K562 (cell line): ENCODE data around the gene DAGLA. TPM values are rescaled to one million over a fixed set of nuclear protein-coding genes. Genes with fewer than 3 reads are reported as not detected.
A peak's percentile ranks its signal among the peaks of the same experiment; 100 is the strongest.

Experiments used
- ARNT ChIP-seq, 2 experiments: fragments of 450-650 bp; IDR thresholded peaks; 2 replicates each; pipeline ENCODE4 v1.6.1; 2016; ENCODE audit warnings: mild to moderate bottlenecking in 1 of 2
- BCOR ChIP-seq: fragments of 450-650 bp; IDR thresholded peaks from 2 replicates; pipeline ENCODE4 v1.6.1; 2016
- CBFB ChIP-seq: sonication (generic); formaldehyde crosslinking; IDR thresholded peaks from 2 replicates; pipeline ENCODE4 v1.4.0; 2020; ENCODE audit warnings: mild to moderate bottlenecking, missing genetic modification reagents
- CREB5 ChIP-seq: fragments of 250-450 bp; sonication (Bioruptor Pico); IDR thresholded peaks from 2 replicates; pipeline ENCODE4 v1.5.0; 2020; ENCODE audit warnings: mild to moderate bottlenecking
- DLX4 ChIP-seq: fragments of 250-450 bp; sonication (Bioruptor Pico); IDR thresholded peaks from 2 replicates; pipeline ENCODE4 v1.6.1; 2021; ENCODE audit warnings: mild to moderate bottlenecking
- MXD1 ChIP-seq: fragments of 250-450 bp; sonication (Bioruptor Pico); IDR thresholded peaks from 2 replicates; pipeline ENCODE4 v1.8.0; 2021; ENCODE audit warnings: borderline replicate concordance, mild to moderate bottlenecking, moderate library complexity; ENCODE audit not compliant: poor library complexity, severe bottlenecking
- PATZ1 ChIP-seq: fragments of 250-450 bp; sonication (Bioruptor Pico); IDR thresholded peaks from 2 replicates; pipeline ENCODE4 v1.5.0; 2020; ENCODE audit warnings: mild to moderate bottlenecking, borderline replicate concordance
- PREB ChIP-seq: sonication (generic); formaldehyde crosslinking; IDR thresholded peaks from 2 replicates; pipeline ENCODE4 v1.8.1; 2023; ENCODE audit warnings: mild to moderate bottlenecking, missing genetic modification reagents
- RNF2 ChIP-seq: sonication (generic); IDR thresholded peaks from 2 replicates; pipeline ENCODE4 v1.6.1; 2016
- SMARCB1 ChIP-seq: IDR thresholded peaks from 2 replicates; pipeline ENCODE4 v1.6.1; 2011; ENCODE audit warnings: improper control_type of control experiment, low read depth; ENCODE audit not compliant: insufficient read length
- SMARCE1 ChIP-seq: fragments of 450-650 bp; IDR thresholded peaks from 2 replicates; pipeline ENCODE4 v1.7.1; 2016; ENCODE audit warnings: mild to moderate bottlenecking
- XRCC4 ChIP-seq: IDR thresholded peaks from one replicate; pipeline ENCODE4 v1.6.1; 2011; ENCODE audit not compliant: insufficient read depth, insufficient read length; ENCODE audit errors: extremely low read depth
- YY1 ChIP-seq, 3 experiments: IDR thresholded peaks; 2 replicates each; pipeline ENCODE4 v1.6.1; 2011; ENCODE audit warnings: low read length in 2 of 3, mild to moderate bottlenecking in 2 of 3, moderate library complexity in 2 of 3, borderline replicate concordance in 1 of 3, control low read depth in 1 of 3, low read depth in 1 of 3; ENCODE audit not compliant: insufficient read depth in 3 of 3, insufficient replicate concordance in 2 of 3, control insufficient read depth in 1 of 3, insufficient read length in 1 of 3; ENCODE audit errors: extremely low read depth in 1 of 3
- ZBTB7A ChIP-seq: IDR thresholded peaks from 2 replicates; pipeline ENCODE4 v1.6.1; 2011; ENCODE audit warnings: low read depth, mild to moderate bottlenecking, low read length, moderate library complexity, borderline replicate concordance; ENCODE audit not compliant: control insufficient read depth
- ZNF197 ChIP-seq: fragments of 200-800 bp; sonication (Bioruptor generic); IDR thresholded peaks from 2 replicates; pipeline ENCODE4 v1.6.1; 2016; ENCODE audit warnings: low read depth, missing genetic modification characterization, missing compliant biosample characterization
- ZNF398 ChIP-seq: fragments of 250-450 bp; sonication (Bioruptor Pico); IDR thresholded peaks from 2 replicates; pipeline ENCODE4 v1.8.0; 2021; ENCODE audit warnings: moderate library complexity, mild to moderate bottlenecking, inconsistent platforms
- ZNF695 ChIP-seq: fragments of 450-650 bp; formaldehyde crosslinking; IDR thresholded peaks from 2 replicates; pipeline ENCODE4 v1.4.0; 2020; ENCODE audit warnings: mild to moderate bottlenecking, moderate library complexity
- ZNF696 ChIP-seq: fragments of 250-450 bp; sonication (Bioruptor Pico); conservative IDR thresholded peaks from 2 replicates; pipeline ENCODE4 v1.4.0; 2020; ENCODE audit warnings: mild to moderate bottlenecking, moderate library complexity
- ZNF764 ChIP-seq: fragments of 250-450 bp; sonication (Bioruptor Pico); IDR thresholded peaks from 2 replicates; pipeline ENCODE4 v1.4.0; 2020; ENCODE audit warnings: low read depth, mild to moderate bottlenecking, moderate library complexity
- polyA plus RNA-seq, 8 experiments: library from polyadenylated mRNA; depleted of rRNA in 4 of 8; stranded (reverse) in 5 of 8; unstranded in 3 of 8; fragments of >200 nt; fragmentation: Nextera tagmentation in 2 of 8; fragmentation: Illumina TruSeq in 1 of 8; extraction: Ambion mirVana in 2 of 8; extraction: Trizol in 1 of 8; gene quantifications; 2 replicates each; pipeline versions ENCODE4 v1.2.1 to v1.2.3, GENCODE V29; 2011 to 2014; ENCODE audit warnings: inconsistent platforms in 1 of 8, missing spikeins in 1 of 8
- total RNA-seq, 7 experiments: library from RNA; depleted of rRNA in 6 of 7; stranded (reverse); fragments of >200 nt in 6 of 7; fragmentation: Illumina TruSeq in 2 of 7; extraction: Trizol in 2 of 7; gene quantifications; 2 replicates each; pipeline versions ENCODE4 v1.2.1 to v1.2.3, GENCODE V29; 2011 to 2021; ENCODE audit warnings: low replicate concordance in 1 of 7

The DAGLA gene
- total and polyA plus RNA-seq, 9 of the 15 experiments (the other 6 are each of a cell fraction or from before 2014, with no cell fraction given), result 0.03 to 0.16 (median 0.04) TPM; not detected in 4

- no peak for TF ChIP-seq RNF2
- no peak for TF ChIP-seq SMARCE1
- no peak for TF ChIP-seq PREB (CRISPR knock-in tag)
- no peak for TF ChIP-seq ZNF764 (CRISPR knock-in tag)
- no peak for TF ChIP-seq CBFB (CRISPR knock-in tag)
- no peak for TF ChIP-seq XRCC4
- TF ChIP-seq ZNF197 (CRISPR knock-in tag), result no peak
- no peak for TF ChIP-seq BCOR
- TF ChIP-seq ARNT (IDR thresholded peaks at IDR 0.05), result no peak
- no peak for TF ChIP-seq ZNF695
- TF ChIP-seq ZBTB7A, result peak; percentile 86
- no peak for TF ChIP-seq SMARCB1
- no peak for TF ChIP-seq MXD1 (CRISPR knock-in tag)
- TF ChIP-seq YY1 (IDR thresholded peaks at IDR 0.05; ENCODE audit: borderline replicate concordance in 1 of 3, control insufficient read depth in 1 of 3, extremely low read depth in 1 of 3, insufficient read depth in 3 of 3, insufficient read length in 1 of 3, insufficient replicate concordance in 2 of 3, low read depth in 1 of 3, low read length in 2 of 3), result peak in 1 of 3 experiments; percentile 29
- TF ChIP-seq CREB5 (CRISPR knock-in tag), result no peak
- no peak for TF ChIP-seq ZNF398 (CRISPR knock-in tag)
- no peak for TF ChIP-seq ZNF696 (CRISPR knock-in tag)
- TF ChIP-seq DLX4 (CRISPR knock-in tag), result no peak
- no peak for TF ChIP-seq PATZ1 (CRISPR knock-in tag)
Measured at GRCh38 chr11:61679893-61680621, at the start of gene DAGLA (continued).
